NCI-H2029 treated with DMSO at 0.1 percent for 48 hours (cell line): Measurements from ENCODE around the gene PAX3.
A peak's percentile ranks its signal among the peaks of the same experiment; 100 is the strongest.

ENCODE experiments used
- DNase-seq: peaks from one replicate; lab custom pipeline; 2025; lab: John Stamatoyannopoulos, UW

Gene PAX3

DNA sequence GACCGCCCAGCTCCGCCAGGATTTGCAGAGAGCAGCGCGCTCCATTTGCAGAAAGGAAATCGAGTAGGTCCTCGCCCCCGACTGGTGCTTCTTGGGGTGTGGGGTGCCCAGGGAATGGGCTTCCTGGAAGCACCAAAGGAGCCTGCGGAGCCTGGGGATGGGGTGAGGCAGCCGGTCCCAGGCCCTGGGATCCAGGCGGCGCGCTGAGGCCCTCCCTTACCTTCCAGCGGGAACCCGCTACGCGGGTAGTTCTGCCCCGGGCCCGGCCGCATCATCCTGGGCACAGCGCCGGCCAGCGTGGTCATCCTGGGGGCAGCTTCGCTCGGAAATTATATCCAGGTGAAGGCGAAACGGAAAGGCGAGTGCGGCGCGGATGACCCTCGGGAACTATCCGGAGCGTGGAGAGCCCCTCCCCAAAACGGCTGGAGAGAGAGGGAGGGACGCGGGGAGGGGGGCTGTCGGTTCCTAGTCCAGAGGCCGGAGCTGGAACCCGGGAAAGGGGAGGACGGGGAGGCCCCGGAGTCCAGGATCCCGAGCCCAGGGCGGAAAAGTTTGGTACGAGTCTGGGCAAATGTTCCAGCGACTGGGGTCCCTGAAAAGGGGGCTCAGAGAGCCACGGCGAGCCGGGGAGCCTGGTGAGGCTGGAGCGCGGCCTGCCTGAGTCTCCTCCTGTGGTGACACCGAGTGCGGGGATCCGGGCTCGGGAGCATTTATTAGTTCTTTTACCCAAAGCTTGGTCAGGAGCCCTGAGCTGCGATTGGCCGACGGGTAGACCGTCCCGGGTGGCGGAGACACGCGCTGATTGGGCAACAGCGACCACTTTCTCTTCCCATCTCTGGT lies at the start of gene PAX3:
Gene PAX3, minus strand, starts transcription at position 688 of the 840 bp plus-strand sequence. Its CDS starts 383 bp downstream, at position 305.
- DNase-seq: no peak

DNA sequence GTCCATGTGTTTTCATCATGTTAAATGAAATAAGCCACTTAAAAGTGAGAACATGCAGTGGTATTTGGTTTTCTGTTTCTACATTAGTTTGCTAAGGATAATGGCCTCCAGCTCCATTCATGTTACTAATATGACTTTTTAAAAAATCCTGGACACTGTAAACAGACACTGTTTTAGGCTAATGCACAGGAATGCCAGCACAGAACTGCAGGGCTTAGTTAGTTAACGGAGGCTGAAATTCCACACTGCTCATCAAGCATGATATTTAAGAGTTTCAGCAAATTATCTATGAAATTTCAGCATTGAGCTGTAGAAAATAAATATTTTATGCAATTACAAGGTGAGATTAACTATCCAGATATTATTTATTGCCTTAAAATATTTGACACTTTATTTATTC lies 42.5 kb upstream of the PAX3 start:
- DNase-seq: no peak

DNA sequence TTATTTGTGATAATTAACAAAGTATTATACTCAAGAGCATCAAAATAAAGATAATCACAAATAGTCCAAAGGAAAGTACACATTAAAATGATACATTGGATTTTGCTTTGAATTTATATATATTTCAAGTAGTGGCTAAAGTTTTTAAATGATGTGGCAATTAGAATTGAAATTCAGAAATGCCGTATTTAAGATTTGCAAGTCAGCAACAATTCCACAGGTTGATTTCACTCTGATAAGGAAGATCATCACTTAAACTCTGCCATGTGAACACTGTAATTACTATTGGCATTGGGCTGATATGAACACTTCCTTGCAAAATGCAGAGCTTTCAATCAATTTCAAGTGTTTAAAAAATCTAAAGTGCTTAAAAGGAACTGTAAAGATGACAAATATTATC lies 39.6 kb upstream of the PAX3 start:
- DNase-seq: no peak

DNA sequence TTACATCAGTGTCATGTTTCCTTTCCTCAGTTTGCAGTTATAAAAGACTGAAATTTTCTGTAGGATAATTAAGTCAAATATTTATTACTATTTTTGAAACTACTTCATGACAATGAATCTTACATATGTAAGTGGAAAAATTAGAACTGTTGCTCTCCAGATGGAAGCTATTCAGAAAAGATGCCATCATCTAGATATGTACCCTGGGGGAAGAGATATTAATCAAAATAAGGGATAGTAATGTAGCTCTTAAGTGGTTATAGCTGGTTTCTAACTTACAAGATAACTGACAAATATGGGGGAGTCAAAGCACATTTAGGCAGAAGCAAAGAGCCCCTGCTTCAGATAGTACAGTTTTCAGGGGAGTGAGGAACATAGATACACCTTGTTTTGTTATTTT lies 38.1 kb upstream of the PAX3 start:
- no peak for DNase-seq

DNA sequence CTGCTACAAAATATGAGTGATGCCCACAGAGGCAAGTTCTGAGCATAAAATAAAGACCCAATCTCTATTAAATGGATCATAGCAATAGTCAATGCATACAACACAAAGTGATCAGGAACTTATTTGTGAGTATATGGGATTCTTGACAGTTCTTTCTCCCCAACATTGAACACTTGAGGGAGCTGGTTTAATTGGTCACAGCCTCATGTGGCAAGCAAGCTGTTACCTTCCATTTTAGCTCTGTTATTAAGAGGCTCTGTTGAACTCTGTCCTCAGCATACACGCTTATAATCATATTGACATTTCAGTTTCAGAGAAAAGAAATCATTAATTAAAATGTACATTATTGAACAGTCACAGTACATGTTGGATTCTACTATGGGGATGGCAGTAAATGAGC lies 37.6 kb upstream of the PAX3 start:
- no peak for DNase-seq

DNA sequence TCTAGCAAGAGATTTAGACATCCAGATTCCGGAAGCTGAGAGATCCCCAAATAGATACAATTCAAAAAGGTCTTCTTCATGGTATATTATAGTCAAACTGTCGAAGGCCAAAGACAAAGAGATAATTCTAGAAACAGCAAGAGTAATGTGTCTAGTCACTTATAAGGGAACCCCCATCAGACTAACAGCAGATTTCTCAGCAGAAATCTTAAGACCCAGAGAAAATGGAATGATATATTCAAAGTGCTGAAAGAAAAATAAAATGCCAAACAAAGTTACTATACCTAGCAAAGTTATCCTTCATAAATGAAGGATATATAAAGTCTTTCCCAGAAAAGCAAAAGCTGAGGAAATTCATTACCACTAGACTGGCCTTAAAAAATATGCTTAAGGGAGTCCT lies 36.1 kb upstream of the PAX3 start:
- no peak for DNase-seq

DNA sequence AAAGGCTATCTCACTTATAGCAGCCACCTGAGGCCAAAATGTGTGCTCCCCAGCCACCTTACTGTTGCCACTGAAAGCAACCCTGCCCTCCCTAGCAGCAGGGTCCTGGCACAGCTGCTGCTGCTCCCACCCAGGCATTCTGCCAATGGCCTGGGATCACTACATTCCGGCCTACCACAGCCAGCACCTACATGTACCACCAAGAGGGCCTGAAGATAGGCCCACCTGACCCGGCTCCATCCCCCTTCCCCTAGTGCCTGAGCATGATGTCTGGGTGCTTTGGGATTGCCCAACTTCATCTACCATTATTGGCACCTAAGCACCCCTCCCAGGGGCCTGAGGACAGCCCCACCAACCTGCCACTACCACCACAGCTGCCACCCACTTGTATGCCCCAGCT lies 34.6 kb upstream of the PAX3 start:
- DNase-seq: no peak

DNA sequence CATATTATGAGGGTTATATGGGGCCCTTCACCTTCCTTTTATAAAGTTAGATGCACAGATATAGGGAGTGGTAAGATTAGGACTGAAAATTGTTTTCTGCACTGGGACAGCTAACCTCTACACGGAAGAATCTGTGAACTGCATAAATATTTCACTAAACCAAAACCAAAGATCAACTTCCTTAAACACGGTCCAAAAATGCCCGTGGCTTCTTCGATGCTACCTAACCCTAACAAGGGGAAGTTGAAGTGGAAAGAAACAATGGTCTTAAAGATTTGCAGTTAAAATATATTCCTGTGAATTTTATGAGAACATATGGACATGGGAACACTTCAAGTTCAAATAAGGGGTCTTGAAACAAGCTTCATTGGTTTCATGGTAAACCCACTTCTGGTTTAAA lies 33.3 kb upstream of the PAX3 start:
- no peak for DNase-seq

DNA sequence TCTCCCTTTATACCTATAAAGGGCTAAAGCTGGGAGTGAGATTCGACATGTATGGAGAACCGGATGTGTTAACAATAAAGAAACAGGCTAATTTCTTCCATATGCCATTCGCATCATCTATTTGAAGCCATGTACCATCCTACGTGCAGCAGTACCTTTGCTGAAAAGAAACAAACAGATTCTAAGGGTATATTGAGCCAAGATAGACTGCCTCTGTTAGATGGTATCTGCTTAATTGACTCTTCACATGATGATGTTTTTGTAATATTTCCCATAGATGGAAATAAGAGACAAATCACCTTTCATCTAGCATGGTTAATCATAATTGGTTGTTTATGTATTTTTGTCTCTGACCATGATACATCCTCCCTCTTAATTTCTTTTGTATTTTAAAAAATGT lies 32.1 kb upstream of the PAX3 start:
- no peak for DNase-seq

DNA sequence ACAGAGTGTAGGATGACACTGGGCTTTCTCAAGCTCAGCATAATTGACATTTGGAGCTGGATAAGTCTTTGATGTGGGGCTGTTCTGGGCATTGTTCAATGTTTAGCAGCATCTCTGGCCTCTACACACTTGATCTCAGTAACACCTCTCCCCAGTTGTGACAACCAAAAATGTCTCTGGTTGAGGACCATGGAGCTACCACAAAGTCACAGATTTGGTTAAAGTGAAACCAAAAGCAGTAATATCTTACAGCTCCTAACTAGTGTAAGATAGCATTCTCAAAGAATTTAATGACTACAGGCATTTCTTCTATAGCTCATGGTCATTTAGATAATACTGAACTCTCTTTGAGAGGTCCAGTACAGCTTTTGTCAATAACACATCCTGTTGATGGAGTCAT lies 23.4 kb upstream of the PAX3 start:
- DNase-seq: no peak

DNA sequence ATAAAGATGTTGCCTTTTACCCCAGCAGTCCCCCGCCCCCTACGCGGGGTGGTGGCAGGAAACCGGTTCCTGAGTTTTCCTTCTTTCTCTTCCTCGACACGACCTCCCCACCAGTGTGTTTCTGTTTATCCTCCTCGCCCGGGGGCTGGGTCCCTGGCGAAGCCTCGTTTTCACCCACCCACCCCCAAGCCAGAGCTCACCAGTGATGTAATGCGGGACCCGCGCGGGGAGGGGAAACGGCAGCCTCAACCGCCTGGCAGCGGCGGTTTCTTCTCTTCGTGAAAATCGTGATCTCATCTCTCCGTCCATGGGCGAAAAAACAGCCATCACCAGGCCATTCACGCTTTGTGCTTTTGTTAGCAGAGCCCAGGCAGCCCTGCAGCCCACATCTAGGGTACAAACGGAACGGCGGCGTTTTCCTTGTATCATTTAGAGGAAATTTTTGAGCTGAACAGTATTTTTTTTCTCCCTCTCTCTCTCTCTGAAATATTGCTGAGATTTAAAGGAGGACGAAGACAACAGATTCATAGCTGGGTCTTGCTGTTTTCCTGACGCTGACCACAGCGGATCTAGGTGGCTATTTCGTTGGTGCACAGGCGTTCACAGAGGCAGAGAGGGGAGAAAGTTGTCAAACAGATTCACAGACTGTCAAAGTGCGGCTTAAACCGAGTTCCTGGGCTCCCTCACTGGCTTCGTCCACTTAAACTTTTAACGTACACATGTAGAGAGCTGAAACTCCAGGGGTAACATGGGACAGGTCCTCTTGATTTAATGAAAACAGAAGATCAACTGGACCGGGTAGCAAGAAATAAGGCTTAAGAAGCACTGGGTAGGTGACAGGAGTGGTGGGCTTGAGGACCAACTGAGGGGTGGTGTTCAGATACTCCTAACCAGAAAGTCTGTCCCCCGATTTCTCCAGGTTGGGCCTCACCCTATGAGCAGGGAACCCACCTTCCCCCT lies 21.9 kb upstream of the PAX3 start:
- no peak for DNase-seq

DNA sequence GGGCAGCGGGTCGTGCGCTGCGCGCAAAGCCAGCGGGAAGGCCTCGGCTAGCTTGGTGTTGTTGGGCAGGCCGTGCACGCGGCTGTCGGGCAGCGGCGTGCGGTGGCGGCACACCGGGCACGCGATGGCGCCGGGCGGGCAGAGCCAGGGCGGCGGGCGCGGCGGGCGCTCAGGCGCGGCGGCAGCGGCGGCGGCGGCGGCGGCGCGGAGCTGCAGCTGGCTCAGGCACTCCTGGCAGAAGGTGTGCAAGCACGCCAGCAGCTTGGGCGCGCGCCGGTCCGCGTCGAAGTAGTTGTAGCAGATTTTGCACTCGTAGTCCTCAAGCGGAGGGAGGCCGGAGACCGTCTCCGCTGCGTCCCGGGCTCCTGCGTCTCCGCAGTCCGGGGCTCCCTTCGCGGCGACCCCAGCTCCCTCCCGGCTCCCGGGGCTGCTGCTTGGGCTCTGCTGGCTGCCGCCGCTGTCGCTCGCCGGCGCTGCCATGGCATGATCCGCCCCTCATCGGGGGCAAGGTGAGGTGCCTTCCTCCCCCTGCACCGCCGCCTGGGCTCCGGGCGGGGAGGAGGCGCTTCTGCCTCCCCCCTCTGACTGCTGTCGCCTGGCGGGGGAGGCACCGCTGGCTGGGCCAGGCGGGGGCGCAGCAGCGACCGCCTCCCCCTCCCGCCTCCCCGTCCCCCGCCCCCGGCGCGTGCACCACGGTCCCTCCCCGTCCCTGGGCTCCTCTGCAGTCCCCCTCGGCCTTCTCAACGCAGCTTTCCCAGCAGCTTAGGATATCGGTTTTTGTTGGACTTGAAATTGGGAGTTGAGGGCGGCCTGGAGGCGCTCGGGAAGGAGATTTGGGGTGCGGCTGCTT lies 21.0 kb upstream of the PAX3 start:
- DNase-seq: no peak

DNA sequence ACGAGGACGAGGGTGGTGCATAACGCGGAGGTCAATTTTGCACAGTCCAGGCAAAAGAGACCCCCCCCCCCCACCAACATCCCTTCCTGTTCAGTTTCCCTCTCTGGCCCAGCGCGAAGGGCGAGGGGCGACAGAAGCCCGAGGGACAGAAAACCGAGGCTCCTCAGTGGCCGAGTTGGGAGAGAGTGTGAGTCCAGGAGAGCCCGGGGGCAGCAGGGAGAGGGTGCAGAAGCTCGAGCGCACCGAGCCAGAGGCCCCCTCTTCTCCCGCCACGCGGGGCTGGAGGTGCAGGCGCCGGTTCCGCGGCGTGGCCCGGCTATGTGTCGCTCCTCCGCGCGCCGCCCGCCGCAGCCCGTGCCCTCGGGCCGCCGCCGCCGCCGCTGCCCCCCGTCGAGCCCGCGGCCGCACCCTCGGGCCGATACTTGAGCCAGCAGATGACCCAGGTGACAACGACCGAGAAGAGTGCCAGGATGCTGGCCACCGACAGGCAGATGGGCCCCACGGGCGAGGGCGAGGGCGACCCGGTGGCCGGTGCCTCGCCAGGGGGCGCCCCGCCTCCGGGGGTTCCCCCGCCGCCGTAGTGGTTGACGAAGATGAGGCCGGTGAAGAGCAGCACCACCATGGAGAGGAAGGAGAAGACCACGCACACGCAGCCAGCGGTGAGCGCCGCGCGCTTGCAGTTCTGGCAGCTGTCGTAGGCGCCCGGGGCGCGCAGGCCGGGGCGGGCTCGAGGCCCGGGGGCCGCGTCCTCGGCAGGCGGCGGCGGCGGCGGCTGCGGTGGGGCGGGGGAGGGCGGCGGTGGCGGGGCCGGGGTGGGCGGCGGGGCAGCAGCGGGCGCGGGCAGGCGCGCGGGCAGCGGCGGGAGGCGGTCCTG lies 20.2 kb upstream of the PAX3 start:
- DNase-seq: peak; percentile 27

DNA sequence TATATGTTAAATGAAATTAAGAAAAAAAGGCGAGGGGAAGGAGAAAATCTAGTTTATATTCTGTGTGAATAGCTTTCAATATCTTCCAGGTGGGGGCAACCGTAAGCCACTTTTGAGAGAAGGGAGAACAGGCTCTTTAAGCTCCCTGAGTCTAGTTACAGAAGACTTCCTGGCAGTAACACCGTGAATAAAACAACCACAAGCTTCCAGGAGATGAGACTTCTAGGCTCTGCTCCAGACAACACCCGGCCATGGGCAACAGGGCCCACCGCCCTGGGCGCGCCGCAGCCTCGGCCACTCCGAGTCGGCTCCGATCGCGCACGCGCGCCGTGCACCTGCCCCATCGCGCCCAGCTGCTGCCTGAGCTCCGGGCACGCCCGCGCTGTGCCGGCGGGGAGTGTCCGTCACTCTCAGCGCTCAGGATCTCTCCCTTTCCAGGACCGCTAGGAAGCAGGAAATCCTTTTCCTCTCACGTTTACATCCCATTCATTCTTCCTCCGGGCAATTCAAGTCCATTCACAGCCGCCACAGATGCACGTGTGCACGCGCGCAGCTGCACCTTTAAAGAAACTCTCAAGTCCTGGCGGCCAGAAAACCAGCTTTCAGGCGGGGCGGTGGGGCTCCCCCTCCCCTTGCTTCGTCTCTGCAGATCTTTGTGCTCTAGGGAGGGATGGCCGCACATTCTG lies 19.4 kb upstream of the PAX3 start:
- DNase-seq: peak; percentile 68

DNA sequence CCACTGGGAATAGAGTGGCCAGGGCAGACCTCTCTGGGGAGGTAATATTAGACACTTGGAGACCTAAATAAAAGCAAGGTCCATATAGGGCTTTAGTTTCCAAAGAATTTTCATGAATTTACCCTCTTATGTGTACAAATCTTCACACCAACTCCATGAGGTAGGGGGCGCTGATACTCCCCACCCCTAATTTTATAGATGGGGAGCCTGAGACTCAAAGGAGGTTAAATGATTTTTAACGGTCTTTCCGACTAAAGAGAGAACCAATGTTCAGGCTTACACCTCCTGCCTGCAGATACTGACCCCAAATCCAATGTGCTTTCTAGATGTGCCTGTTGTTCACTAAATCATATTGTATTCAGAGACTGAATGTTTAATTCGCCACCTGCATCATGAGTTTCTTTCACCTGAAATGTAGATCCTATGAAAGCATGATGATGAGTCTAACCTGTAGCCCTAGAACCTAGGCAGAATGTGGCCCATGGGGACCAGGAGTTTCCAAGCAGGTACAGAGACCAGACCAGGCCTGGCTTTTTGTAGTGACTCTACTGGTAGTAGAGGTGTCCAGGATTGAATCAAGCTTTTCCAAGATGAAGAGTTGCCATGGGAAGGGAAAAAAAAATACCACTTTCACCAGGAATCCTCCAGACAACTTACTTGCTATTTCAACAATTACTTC lies 16.8 kb upstream of the PAX3 start:
- DNase-seq: no peak

DNA sequence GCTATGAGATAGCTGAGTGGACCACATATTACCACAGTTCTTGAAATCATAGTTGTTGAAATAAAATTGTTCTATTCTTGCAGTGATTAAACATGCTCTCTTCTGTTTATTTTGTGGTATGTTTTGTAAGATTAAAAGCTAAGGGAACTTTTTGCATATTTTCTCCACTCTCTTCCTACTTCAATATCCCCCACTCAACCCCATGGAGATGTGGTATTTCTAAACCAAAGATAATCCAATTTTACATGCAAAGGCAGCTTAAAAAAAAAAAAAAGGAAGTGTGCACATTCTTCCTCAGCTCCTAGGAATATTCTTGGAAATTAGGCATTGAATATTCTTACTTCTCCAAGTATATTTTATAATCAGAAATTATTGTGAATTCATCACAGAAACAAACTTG lies 15.0 kb upstream of the PAX3 start:
- no peak for DNase-seq

DNA sequence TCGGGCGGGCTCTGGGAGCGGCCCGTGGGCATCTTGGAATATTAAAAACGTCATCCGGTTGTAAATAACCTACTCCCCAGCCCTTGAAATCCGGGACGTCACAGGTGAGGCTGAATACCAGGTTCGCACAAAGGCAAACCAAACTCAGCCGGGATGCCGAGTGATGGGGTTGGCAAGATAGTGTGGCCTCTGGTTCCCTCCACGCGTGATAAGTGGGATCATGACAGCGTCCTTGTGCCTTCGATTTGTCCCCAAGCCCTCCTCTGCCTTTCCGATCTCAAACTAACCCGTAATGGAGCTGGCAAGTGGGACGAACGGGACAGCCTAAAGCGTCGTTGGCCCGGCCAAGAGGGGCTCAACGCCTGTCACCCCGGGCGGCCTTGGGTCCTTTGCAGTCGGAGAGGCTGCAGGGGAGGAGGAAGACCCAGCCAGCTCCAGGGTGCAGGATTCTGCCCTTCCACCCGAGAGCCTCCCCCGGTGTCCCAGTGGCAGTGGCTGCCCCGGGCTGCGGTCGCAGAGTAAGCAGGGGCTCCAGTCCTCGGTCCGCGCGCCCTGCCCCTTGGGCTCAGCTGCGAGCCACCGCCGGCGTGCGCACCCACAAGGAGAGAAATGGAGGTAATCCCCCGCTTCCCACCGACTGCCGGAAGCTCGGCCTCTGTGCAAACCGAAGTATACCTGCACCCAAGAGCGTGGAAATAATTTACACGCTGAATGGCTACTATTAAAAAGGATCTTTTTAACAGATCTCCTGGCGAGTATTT lies 13.4 kb upstream of the PAX3 start:
- no peak for DNase-seq

DNA sequence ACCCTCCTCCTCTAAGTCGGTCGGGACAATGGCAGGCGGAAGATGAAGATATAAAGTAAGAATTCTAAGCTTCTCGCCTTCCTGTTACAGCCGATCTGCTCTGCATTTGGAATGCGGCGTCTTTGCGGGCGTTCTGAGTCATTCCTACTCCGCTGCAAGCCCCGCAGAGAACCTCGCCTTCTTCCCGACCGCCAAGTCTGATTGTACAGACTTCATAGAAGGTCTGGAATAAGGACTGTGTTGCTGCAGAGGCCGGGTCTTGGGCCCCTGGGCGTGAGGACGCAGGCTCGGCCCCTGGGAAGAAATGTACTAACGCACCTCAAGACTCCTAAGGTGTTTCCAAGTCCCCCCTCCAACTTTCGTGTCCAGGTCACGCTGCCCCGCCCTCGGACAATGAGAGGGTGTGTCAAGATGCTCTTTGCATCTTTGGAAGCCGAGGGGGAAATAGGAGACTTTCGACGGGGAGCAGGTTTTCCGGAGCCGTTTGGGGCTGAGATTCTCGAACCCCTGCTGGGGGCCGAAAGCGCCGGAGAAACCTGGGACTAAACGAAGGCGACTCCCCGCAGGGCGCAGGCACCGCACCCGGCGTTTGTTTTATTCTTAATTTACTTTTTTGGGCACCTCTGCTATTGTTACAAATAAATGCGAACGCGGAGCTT lies 12.7 kb upstream of the PAX3 start:
- no peak for DNase-seq
